ENCODE measurements around the gene INPP4B. TPM values are rescaled to one million over a fixed set of nuclear protein-coding genes. Genes with fewer than 3 reads are reported as not detected.

INPP4B gene
- total RNA-seq, 1 experiment from 2014 or later, result 114 TPM

DNA sequence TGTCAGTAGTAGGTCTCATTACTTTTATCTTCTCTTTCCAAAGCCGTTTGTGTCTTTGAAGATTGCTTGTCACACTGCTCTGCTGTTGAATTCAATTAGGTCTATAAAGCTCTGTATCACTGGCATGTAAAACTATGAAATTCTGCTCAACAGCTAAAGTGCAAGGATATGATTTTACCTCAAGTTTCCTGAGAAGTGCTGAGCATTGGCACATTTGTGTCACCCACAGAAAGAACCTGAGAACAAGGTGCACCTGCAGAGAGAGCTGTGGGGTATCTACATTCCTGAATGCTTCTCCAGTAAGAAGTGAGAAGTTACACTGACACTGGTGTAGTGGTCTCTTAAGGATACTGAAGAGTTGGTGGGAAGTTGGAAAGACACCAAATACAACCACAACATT lies 274.0 kb downstream of the INPP4B start:
- intact Hi-C loops (cut with micrococcal nuclease; ENCODE audit: unreplicated experiment), result no loop called here
- BruUV-seq (replicated peaks), result no TSS peak
- Mint-ChIP-seq H3K27me3 (ENCODE audit: unreplicated experiment) (no peaks in the 10 kb centered on the region), H3K4me1 (ENCODE audit: low read depth, unreplicated experiment) (peaks cover 24% of the 10 kb centered on the region), H3K27ac (ENCODE audit: unreplicated experiment) (no peak overlapping the region), H3K36me3 (ENCODE audit: insufficient read depth, unreplicated experiment) (no peaks in the 10 kb centered on the region), H3K4me3 (ENCODE audit: low read depth, unreplicated experiment) (no peak overlapping the region), H3K9me3 (ENCODE audit: low read depth, unreplicated experiment) (no peaks in the 10 kb centered on the region)
- DNase-seq, result no peak
- TF ChIP-seq, protein P1, sequence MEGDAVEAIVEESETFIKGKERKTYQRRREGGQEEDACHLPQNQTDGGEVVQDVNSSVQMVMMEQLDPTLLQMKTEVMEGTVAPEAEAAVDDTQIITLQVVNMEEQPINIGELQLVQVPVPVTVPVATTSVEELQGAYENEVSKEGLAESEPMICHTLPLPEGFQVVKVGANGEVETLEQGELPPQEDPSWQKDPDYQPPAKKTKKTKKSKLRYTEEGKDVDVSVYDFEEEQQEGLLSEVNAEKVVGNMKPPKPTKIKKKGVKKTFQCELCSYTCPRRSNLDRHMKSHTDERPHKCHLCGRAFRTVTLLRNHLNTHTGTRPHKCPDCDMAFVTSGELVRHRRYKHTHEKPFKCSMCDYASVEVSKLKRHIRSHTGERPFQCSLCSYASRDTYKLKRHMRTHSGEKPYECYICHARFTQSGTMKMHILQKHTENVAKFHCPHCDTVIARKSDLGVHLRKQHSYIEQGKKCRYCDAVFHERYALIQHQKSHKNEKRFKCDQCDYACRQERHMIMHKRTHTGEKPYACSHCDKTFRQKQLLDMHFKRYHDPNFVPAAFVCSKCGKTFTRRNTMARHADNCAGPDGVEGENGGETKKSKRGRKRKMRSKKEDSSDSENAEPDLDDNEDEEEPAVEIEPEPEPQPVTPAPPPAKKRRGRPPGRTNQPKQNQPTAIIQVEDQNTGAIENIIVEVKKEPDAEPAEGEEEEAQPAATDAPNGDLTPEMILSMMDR (IDR thresholded peaks at IDR 0.05; ENCODE audit: unreplicated experiment), result no peak
- CTCF ChIA-PET, result no interaction called here

DNA sequence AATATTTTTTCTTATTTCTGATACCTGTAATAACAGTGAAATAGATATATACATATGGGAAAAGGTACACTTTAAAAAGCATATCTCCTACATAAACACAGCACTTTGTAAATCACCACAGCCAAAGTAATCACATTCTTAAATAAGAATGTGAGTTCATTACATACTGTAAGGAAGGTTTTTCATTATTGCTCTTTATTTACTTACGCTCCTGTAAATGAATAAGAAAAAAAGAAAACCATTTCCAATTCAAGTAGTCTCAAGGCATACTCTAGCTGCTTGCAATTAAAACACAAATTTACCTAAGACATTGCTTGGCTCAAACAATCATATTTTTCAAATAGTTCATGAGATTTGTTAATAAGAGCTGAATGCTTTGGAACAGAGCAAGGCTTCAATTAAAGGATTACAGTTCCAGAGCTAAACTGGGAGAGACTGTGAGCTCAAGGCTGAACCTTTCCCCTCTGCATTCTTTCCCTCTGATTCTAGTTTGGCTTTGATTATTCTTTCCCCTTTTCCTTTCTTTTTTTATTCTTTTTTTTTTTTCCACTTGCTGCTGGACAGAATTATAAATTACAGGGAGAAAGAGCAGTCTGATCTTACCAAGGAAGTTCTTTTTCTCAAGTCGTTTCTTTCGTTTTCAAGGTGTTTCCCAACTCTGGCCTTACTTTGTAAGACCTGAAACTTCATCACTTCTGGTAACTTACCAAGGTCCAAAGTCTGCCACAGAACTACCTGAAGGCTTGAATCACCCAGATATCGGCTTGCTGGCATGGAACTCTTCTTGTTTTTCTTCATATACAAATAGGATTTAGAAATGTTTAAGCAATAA lies 278.3 kb downstream of the INPP4B start:
- H3K4me1 Mint-ChIP-seq (ENCODE audit: low read depth, unreplicated experiment), result peaks cover 41% of the 10 kb centered on the region
- H3K4me3 Mint-ChIP-seq (ENCODE audit: low read depth, unreplicated experiment), result peak overlapping the region; percentile 75
- intact Hi-C loops (cut with micrococcal nuclease; ENCODE audit: unreplicated experiment), result loop anchor here (1.0 to 10.0 kb wide), 5 partner anchors 34 to 443 kb away; no protein-coding TSS in a partner anchor
- no peaks in the 10 kb centered on the region for H3K27me3 Mint-ChIP-seq (ENCODE audit: unreplicated experiment)
- peak; percentile 48 for DNase-seq
- CTCF ChIA-PET, result interaction anchor here (0.6 to 2.0 kb wide), 9 partner anchors 18 to 154 kb away, joined by 3 to 19 read pairs (median 3); no protein-coding TSS in a partner anchor
- H3K36me3 Mint-ChIP-seq (ENCODE audit: insufficient read depth, unreplicated experiment), result peaks cover 16% of the 10 kb centered on the region
- peak overlapping the region; percentile 100 for H3K27ac Mint-ChIP-seq (ENCODE audit: unreplicated experiment)
- TF ChIP-seq, protein P1 (IDR thresholded peaks at IDR 0.05; ENCODE audit: unreplicated experiment), result no peak
- H3K9me3 Mint-ChIP-seq (ENCODE audit: low read depth, unreplicated experiment), result no peaks in the 10 kb centered on the region
- TSS peak; percentile 49 for BruUV-seq (replicated peaks)

GRCh38 chr4:142567199-142567598 lies 278.9 kb downstream of the INPP4B start:
- H3K36me3 Mint-ChIP-seq (ENCODE audit: insufficient read depth, unreplicated experiment), result peaks cover 16% of the 10 kb centered on the region
- peak; percentile 46 for DNase-seq
- H3K9me3 Mint-ChIP-seq (ENCODE audit: low read depth, unreplicated experiment), result no peaks in the 10 kb centered on the region
- H3K27me3 Mint-ChIP-seq (ENCODE audit: unreplicated experiment), result no peaks in the 10 kb centered on the region
- H3K4me1 Mint-ChIP-seq (ENCODE audit: low read depth, unreplicated experiment), result peaks cover 47% of the 10 kb centered on the region
- BruUV-seq (replicated peaks), result no TSS peak
- CTCF ChIA-PET, result interaction anchor here (0.6 to 2.0 kb wide), 8 partner anchors 17 to 154 kb away, joined by 3 to 19 read pairs (median 3); no protein-coding TSS in a partner anchor
- TF ChIP-seq, protein P1 (IDR thresholded peaks at IDR 0.05; ENCODE audit: unreplicated experiment), result no peak
- peak overlapping the region; percentile 75 for H3K4me3 Mint-ChIP-seq (ENCODE audit: low read depth, unreplicated experiment)
- intact Hi-C loops (cut with micrococcal nuclease; ENCODE audit: unreplicated experiment), result loop anchor here (2.0 to 10.0 kb wide), 4 partner anchors 35 to 442 kb away; no protein-coding TSS in a partner anchor
- H3K27ac Mint-ChIP-seq (ENCODE audit: unreplicated experiment), result peak overlapping the region; percentile 100

DNA sequence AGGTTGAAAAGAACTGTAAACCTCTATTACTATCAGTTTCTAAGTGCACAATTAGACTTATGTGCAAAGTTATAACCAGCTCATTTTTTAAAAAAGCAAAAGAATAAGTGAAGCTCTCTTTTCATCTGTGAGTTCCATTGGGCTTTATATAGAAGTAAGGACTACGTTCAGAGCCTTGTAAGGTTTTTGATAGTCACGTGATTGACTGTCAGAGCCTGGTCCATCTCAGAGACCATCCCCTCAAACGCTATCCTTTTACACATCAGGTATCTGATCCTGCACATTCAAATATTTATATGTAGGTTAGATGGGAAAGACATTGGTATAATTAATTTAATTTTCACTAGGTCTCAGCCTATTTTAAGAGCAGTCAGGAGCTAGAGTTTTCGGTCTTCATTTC lies 279.3 kb downstream of the INPP4B start:
- Mint-ChIP-seq H3K27ac (ENCODE audit: unreplicated experiment) (peak overlapping the region; percentile 100), H3K9me3 (ENCODE audit: low read depth, unreplicated experiment) (no peaks in the 10 kb centered on the region), H3K36me3 (ENCODE audit: insufficient read depth, unreplicated experiment) (peaks cover 16% of the 10 kb centered on the region), H3K4me3 (ENCODE audit: low read depth, unreplicated experiment) (peak overlapping the region; percentile 75), H3K4me1 (ENCODE audit: low read depth, unreplicated experiment) (peaks cover 49% of the 10 kb centered on the region), H3K27me3 (ENCODE audit: unreplicated experiment) (no peaks in the 10 kb centered on the region)
- no peak for DNase-seq
- no TSS peak for BruUV-seq (replicated peaks)
- intact Hi-C loops (cut with micrococcal nuclease; ENCODE audit: unreplicated experiment), result loop anchor here (2.0 to 10.0 kb wide), 4 partner anchors 36 to 442 kb away; no protein-coding TSS in a partner anchor
- CTCF ChIA-PET, result interaction anchor here (0.7 to 2.0 kb wide), 6 partner anchors 17 to 153 kb away, joined by 3 to 19 read pairs (median 3); no protein-coding TSS in a partner anchor
- TF ChIP-seq, protein P1 (IDR thresholded peaks at IDR 0.05; ENCODE audit: unreplicated experiment), result no peak
